GM12878 (cell line): ENCODE measurements around the gene MAD1L1. TPM values are rescaled to one million over a fixed set of nuclear protein-coding genes. Genes with fewer than 3 reads are reported as not detected.
A peak's percentile ranks its signal among the peaks of the same experiment; 100 is the strongest.

Experiments
- ATAC-seq: fragments of 200-7000 bp; cut with Tn5 transposase; 3 replicates; pipeline ENCODE4 v1.9.1; 2020; ENCODE audit warnings: mild to moderate bottlenecking, moderate library complexity
- BruUV-seq: library from RNA; stranded (reverse); fragments of 400-500 nt; replicated peaks from 2 replicates; lab custom pipeline; 2021; lab: Mats Ljungman, UMichigan
- CTCF ChIA-PET: fragments of 300-600 bp; sonication (Branson Sonifier 250); formaldehyde crosslinking; extraction: SDS; loops from one replicate; lab custom pipeline; 2021; ENCODE audit warnings: inconsistent platforms; lab: Yijun Ruan, JAX
- POLR2A ChIA-PET: fragments of 350-600 bp; formaldehyde crosslinking; extraction: SDS; loops from one replicate; lab custom pipeline; 2021; ENCODE audit warnings: inconsistent platforms; lab: Charles Lee
- RAD21 ChIA-PET: fragments of 300-600 bp; sonication (Branson Sonifier 250); formaldehyde crosslinking; loops from one replicate; lab custom pipeline; 2023; ENCODE audit warnings: antibody characterized with exemption; ENCODE audit not compliant: unreplicated experiment; lab: Charles Lee
- SMC1A ChIA-PET: fragments of 300-600 bp; sonication (Branson Sonifier 250); formaldehyde crosslinking; loops from one replicate; lab custom pipeline; 2023; ENCODE audit not compliant: unreplicated experiment, uncharacterized antibody; lab: Charles Lee
- DNase-seq: peaks from one replicate; pipeline ENCODE4 v3.0.0-alpha.2; 2011; ENCODE audit warnings: low read depth, low spot score
- FAIRE-seq: peaks from 3 replicates; lab custom pipeline; 2011; peaks lifted over from hg19 to GRCh38; lab: Jason Lieb, UNC
- H2AFZ ChIP-seq: 2 replicates; pipeline ENCODE4 v1.6.0; 2011; ENCODE audit warnings: low read depth, low read length, control low read depth; ENCODE audit not compliant: control insufficient read depth
- H3K27ac ChIP-seq: 2 replicates; pipeline ENCODE4 v1.5.1; 2011; ENCODE audit warnings: control low read depth; ENCODE audit not compliant: control insufficient read depth, insufficient read depth
- H3K27me3 ChIP-seq, 2 experiments: replicated peaks in 1 of 2; 2 replicates each; pipeline versions ENCODE4 v1.6.0 to v1.6.1; 2011; ENCODE audit warnings: low read length in 1 of 2; ENCODE audit not compliant: control insufficient read depth in 2 of 2, insufficient read depth in 2 of 2
- H3K36me3 ChIP-seq, 2 experiments: 2 replicates each; pipeline ENCODE4 v1.5.1; 2011; ENCODE audit warnings: low read length in 1 of 2; ENCODE audit not compliant: control insufficient read depth in 2 of 2, insufficient read depth in 2 of 2
- H3K4me1 ChIP-seq: 2 replicates; pipeline ENCODE4 v1.6.1; 2011; ENCODE audit warnings: mild to moderate bottlenecking, low read length, moderate library complexity, mixed read lengths; ENCODE audit not compliant: control insufficient read depth, insufficient read depth
- H3K4me2 ChIP-seq: 2 replicates; pipeline ENCODE4 v1.6.0; 2011; ENCODE audit warnings: control low read depth; ENCODE audit not compliant: control insufficient read depth, insufficient read depth
- H3K4me3 ChIP-seq: fragments of 200-600 bp; sonication (generic); 2 replicates; pipeline ENCODE4 v1.5.1; 2016
- H3K79me2 ChIP-seq: 2 replicates; pipeline ENCODE4 v1.6.0; 2011; ENCODE audit warnings: low read length; ENCODE audit not compliant: control insufficient read depth, insufficient read depth
- H3K9ac ChIP-seq: 2 replicates; pipeline ENCODE4 v1.8.0; 2011; ENCODE audit warnings: low read length, control low read depth, mixed read lengths; ENCODE audit not compliant: control insufficient read depth, insufficient read depth
- H3K9me3 ChIP-seq: replicated peaks from 3 replicates; pipeline ENCODE4 v1.5.1; 2011; ENCODE audit warnings: mild to moderate bottlenecking, low read length; ENCODE audit not compliant: control insufficient read depth, insufficient read depth
- H4K20me1 ChIP-seq: 2 replicates; pipeline ENCODE4 v1.6.0; 2011; ENCODE audit not compliant: control insufficient read depth, insufficient read depth
- BCL11A ChIP-seq: IDR thresholded peaks from 2 replicates; pipeline ENCODE4 v1.6.1; 2011; ENCODE audit warnings: low read depth, low read length
- CHD1 ChIP-seq: IDR thresholded peaks from 2 replicates; pipeline ENCODE4 v1.6.1; 2012; ENCODE audit warnings: low read depth, low read length, improper control_type of control experiment
- E2F4 ChIP-seq: IDR thresholded peaks from 2 replicates; pipeline ENCODE4 v1.6.1; 2012; ENCODE audit warnings: low read depth, low read length, improper control_type of control experiment
- NBN ChIP-seq: fragments of 450-650 bp; IDR thresholded peaks from 2 replicates; pipeline ENCODE4 v1.6.1; 2016
- PAX5 ChIP-seq: IDR thresholded peaks from 2 replicates; pipeline ENCODE4 v1.6.1; 2011; ENCODE audit warnings: low read depth, low read length, borderline replicate concordance
- TCF3 ChIP-seq: IDR thresholded peaks from 2 replicates; pipeline ENCODE4 v1.6.1; 2012; ENCODE audit warnings: low read depth, mild to moderate bottlenecking, low read length, borderline replicate concordance; ENCODE audit not compliant: insufficient read depth
- WGBS: methylation state at CpG from one replicate; pipeline ENCODE4 v1.1.6; 2016; ENCODE audit warnings: low lambda C conversion rate; ENCODE audit not compliant: insufficient replicate concordance, insufficient coverage; ENCODE audit errors: missing lambda C conversion rate; 5-methylcytosine and 5-hydroxymethylcytosine counted together
- in situ Hi-C: fragments of 300-500 bp; cut with MboI; formaldehyde crosslinking; loops from 9 replicates; pipeline ENCODE4 v1.14.3; 2018; ENCODE audit warnings: mixed read lengths
- intact Hi-C: fragments of 100-400 bp; cut with micrococcal nuclease; formaldehyde crosslinking; loops from one replicate; pipeline ENCODE4 v1.14.2; 2022; ENCODE audit not compliant: unreplicated experiment
- polyA plus RNA-seq, 11 experiments: library from polyadenylated mRNA; depleted of rRNA in 4 of 11; unstranded in 6 of 11; stranded (reverse) in 5 of 11; fragments of >200 nt; fragmentation: Nextera tagmentation in 4 of 11; fragmentation: Illumina TruSeq in 1 of 11; extraction: Ambion mirVana in 4 of 11; extraction: Trizol in 1 of 11; gene quantifications; 1 replicate in 1 of 11; 2 replicates in 10 of 11; pipeline versions ENCODE4 v1.2.1 to v1.2.3, GENCODE V29; 2011 to 2016; ENCODE audit warnings: inconsistent platforms in 2 of 11, missing spikeins in 2 of 11, low read depth in 1 of 11
- total RNA-seq, 4 experiments: library from RNA; depleted of rRNA in 3 of 4; stranded (reverse); fragments of >200 nt in 3 of 4; fragmentation: Illumina TruSeq in 1 of 4; extraction: Trizol in 1 of 4; gene quantifications; 2 replicates each; pipeline versions ENCODE4 v1.2.1 to v1.2.3, GENCODE V29; 2013 to 2021

The MAD1L1 gene
- total and polyA plus RNA-seq, 10 of the 15 experiments (the other 5 are each of a cell fraction or from before 2014, with no cell fraction given): 2.2 to 76.8 (median 38.3) TPM

- ChIA-PET SMC1A (no interaction called here), CTCF (no interaction called here), POLR2A (no interaction called here), RAD21 (interaction anchor here (0.8 kb wide), 1 partner anchor 188 kb away, joined by 3 read pairs; no protein-coding TSS in a partner anchor)
- FAIRE-seq (peak; percentile 59), ATAC-seq (no peak), DNase-seq (no peak)
- H3K9me3 ChIP-seq: no peaks in the 10 kb centered on the region
- in situ Hi-C loops: no loop called here
- intact Hi-C loops: no loop called here
- H3K4me3 ChIP-seq: no peak overlapping the region
- no peak overlapping the region for H2AFZ ChIP-seq
- BruUV-seq: no TSS peak
- 50% methylated on average over 25 of the region's 25 CpGs for WGBS
- H3K79me2 ChIP-seq: no peaks in the 10 kb centered on the region
- H4K20me1 ChIP-seq: no peaks in the 10 kb centered on the region
- H3K4me1 ChIP-seq: peaks cover 10% of the 10 kb centered on the region
- H3K27me3 ChIP-seq: no peaks in the 10 kb centered on the region
- H3K36me3 ChIP-seq: peaks cover 0 to 20% of the 10 kb centered on the region in 2 experiments; a peak in 2 of 4 replicates
- H3K4me2 ChIP-seq: no peak overlapping the region
- H3K9ac ChIP-seq: no peak overlapping the region
- no peak for TF ChIP-seq CHD1
- no peak for TF ChIP-seq BCL11A
- no peak for TF ChIP-seq NBN
- no peak for TF ChIP-seq E2F4
- no peak for TF ChIP-seq TCF3
- TF ChIP-seq PAX5: peak; percentile 68; the same call in 1 of the 2 replicates
- H3K27ac ChIP-seq: no peak overlapping the region
Measured at GRCh38 chr7:2071133-2071832, 161.5 kb downstream of the MAD1L1 start.
